GM19397 (cell line): ENCODE results near the gene DNASE1L1.

Experiments
- ATAC-seq: cut with Tn5 transposase; IDR thresholded peaks from one replicate; pipeline ENCODE4 v1.9.1; 2021; ENCODE audit warnings: mild to moderate bottlenecking, moderate library complexity; ENCODE audit not compliant: unreplicated experiment

The DNASE1L1 gene

DNA sequence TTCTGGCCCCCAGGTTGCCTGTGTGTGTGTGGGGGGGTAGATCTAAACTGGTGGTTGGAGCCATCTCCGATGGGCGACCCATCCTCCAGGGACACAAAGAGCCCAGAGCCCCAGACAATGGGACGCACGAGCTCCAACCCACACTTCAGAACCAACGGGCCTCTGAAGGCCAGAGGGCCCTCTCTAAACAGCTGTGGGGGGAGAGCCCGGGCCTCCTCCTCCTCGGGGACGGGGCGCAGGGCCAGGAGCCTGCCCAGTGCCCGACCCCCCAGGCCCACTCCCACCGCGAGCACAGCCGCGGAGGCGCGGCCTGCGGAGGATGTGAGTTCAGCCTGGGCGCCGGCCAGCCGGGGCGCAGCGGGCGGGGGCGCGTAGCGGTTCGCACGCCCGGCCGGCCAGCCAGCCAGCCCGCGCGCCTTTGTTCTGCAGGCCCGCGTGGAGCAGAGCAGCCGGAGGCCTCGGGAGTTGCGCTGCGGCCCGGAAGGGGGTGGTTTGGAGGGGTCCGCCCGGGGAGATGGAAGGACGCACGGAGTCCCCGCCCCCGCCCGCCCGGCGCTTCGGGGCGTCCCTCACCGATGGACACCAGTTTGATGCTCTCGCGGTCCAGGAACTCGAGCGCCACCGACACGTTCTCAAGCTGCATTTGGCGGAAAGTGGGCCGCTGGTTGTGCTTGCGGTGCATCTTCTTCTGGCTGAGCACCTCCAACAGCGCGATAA lies 38.6 kb downstream of the DNASE1L1 start:
- ATAC-seq: no peak

DNA sequence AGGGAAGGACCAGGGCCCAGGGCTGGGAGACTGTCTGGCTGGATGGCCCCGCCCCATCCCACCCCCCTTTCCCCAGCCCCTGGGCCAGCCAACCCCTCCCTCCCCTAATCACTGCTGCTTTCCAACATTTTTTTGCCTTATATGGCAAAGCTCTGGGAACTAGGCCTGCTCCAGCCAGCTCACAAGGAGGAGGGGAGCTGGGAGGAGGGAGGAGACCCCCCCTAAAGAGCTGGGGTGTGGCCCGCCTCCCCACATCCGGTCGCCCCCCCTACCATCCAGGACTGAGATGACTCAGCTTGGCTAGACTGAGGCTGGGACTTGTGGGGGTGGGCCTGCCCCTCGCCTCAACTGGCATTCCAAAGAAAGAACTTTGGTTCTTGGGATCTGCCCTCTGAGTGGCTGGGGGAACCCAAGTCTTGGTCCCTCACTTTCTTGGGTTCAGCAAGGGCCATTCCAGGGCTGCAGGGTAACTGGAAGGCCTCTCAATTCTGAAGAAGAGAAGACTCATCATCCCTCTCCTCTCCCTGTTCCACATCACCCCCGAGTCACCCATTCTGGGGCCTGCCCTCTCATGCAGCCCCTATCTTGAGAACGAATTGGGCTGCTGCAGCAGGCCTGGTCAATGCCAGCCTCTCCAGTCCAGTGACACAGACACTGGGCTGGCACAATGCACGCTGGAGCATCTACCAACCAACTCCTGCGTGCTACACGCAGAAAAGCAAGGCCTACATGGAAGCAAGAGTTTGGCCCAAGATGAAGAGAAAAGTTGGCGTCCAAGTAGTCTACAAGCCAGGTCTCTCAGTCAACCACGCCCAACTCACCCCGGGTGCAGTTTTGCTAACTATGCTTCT lies 39.4 kb downstream of the DNASE1L1 start:
- ATAC-seq: no peak

DNA sequence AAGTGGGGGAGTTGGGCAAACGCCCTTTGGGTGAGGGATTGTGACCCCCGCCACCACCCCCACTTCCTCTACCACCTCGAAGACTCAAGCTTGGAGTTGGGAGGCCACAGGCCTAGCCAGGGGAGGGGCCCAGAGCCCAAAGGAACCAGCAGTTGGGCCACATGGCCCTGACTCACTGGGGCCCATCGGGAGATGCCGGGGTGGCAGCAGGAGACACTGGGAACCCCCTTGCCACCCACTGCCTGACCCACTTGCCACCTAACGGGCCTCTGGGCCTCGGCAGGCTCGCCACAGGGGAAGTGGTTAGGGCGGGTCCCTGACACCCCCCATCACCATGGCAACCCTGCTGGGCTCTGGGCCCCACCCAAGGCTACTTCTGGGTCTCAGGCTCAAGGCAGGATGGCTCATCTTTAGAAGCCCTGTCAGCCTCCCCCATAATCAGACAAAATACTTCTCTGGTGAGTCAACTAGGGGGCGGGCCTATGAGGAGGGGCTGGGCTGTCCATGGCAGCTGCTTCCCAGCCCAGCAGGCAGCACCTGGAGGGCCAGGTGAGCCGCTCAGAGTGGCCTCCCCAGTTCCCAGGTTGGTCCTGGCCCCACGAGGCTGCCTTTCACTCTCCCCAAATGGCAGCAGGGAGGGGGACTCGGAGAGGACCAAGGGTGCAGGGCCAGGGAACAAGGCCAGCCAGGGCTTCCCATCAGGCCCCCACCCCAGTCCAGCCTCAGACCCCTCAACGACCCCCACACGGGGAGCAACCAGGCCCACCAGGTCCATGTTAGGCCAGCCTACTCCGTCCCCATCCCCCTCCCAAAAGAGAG lies 40.2 kb downstream of the DNASE1L1 start:
- ATAC-seq: no peak

DNA sequence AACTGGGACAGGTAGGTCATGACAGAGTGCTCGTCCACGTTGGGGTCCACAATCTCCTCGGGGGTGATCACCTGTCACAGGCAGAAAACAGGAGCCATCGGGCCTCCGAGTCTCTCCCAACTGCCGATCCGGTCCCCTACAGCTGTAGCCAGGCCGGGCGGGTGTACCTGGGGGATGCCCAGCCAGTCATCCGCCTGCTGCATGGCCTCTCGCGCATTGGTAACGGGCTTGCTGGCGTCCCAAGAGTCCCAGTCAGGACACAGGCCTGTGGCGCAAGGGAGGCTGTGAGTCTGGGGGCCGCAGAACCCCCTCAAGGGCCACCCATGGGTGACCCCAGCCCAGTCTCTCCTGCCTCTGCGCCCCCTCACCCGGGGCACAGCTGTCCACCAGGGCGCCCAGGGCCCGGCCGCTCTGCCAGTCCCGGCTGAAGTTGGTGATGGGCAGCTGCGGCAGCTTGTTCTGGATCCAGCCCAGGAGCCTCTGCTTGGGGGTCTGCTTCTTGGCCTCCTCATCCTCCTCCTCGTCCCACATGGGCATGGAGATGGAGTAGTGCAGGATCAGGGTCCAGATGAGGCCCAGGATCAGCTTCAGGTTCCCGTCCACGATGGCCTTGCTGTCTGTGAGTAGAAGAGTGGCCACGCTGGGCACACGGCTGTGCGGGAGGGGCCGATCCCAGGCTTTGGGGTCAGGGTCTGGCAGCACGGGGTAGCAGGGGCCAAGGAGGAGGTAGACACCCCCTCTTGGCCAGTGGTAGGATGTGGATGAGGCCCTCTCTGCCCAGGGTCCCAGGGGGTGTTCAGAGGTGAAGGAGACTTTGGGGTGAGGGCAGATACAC lies 41.4 kb downstream of the DNASE1L1 start:
- ATAC-seq: no peak

DNA sequence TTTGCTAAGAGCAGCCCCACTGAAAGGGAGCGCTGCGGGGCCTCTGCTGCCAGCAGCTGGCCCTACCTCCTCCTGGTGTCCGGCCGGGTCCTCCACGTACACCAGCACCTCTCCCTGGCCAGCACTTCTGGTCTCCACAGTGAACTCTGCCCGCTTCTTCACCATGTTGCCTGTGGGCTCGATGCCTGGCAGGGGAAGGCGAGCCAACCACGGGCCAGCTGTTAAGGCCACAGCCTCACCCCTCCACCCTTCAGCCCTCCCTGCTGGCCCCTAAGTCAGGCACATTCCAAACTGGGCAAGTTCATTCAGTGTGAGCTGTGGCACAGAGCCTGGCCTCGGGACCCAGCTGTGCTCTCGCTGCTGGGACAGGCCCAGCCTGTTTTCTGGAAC lies 42.4 kb downstream of the DNASE1L1 start:
- no peak for ATAC-seq

DNA sequence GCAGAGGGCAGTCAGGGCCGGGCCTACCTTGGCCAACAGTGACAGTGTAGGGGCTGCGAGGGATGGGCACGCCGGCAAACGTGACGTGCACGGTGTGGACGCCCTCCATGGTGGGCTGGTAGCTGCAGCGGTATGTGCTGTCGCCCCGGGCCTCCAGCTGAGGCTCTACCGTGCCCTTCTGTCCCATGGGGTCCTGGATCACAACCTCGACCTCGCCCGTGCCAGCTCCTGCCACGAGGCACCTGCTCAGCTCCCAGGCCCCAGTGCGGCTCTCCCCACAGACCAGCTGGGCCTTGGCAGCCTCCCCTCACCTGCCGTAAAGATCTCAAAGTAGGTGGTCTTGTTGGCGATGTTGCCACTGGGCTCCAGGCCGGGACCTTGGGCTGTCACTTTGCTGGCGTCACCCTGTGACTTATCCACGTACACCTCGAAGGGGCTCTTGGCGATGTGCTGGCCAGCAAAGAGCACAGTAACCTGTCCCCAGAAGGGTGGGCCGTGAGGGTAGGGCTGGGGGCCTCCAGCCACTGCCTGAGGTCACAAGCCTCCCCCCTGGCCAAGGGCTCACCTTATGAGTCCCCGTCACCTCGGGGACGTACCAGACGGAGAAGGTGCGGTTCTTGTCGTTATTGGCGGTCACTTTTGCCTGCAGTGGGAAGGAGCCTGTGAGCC lies 42.9 kb downstream of the DNASE1L1 start:
- no peak for ATAC-seq

DNA sequence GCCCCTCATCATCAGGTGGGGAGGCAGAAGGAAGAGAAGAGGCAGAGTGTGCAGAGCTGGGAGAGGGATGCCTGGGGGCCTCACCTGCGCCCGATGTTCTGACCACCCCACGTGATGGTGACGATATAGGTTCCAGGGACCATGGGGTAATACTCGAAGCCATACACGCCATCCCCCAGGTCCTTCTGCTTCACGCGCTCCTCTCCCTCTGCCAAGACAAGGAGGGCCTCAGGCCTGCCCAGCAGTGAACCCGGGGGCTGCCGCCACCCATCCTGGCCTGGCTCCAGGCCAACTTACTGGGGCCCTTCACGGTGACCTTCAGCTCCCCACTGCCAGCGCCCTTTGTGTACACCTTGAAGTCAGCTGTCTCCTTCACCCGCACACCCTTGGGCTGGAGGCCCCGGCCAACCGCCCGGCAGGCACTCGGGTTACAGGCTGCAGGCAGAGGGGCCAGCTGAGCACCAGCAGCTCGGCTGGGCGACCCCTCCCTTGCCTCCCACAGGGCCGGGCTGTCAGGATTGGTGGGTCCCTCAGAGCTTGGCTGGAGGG lies 43.9 kb downstream of the DNASE1L1 start:
- no peak for ATAC-seq

DNA sequence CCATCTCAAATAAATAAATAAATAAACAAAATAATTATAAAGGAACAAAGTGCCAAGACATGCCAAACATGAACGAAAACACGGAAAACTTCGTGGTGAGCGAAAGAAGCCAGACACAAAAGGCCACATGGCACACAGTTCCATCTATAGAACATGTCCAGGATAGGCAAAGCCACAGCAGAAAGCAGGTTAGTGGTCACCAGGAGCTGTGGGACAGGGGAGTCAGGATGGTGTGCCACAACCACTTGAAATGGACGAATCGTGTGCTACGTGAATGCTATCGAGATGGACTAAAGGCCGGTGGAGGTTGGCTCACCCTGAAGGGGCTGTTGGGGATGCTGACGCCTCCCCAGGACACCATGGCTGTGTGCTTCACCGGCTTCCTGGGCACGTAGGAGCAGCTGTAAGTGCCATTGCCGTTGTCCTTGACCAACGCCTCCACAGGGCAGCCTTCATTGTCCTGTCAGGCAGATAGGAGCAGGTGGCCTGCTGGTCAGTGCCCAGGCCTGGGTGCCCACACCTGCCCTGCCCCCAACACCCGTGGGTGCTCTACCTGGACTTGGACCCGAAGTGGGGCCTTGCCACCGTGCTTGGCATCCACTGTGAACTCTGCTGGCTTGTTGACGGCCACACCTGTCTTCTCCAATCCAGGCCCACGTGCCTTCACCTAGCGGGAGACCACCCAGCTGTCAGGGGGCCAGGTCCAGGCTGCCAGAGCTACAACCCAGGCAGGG lies 45.2 kb downstream of the DNASE1L1 start:
- no peak for ATAC-seq

DNA sequence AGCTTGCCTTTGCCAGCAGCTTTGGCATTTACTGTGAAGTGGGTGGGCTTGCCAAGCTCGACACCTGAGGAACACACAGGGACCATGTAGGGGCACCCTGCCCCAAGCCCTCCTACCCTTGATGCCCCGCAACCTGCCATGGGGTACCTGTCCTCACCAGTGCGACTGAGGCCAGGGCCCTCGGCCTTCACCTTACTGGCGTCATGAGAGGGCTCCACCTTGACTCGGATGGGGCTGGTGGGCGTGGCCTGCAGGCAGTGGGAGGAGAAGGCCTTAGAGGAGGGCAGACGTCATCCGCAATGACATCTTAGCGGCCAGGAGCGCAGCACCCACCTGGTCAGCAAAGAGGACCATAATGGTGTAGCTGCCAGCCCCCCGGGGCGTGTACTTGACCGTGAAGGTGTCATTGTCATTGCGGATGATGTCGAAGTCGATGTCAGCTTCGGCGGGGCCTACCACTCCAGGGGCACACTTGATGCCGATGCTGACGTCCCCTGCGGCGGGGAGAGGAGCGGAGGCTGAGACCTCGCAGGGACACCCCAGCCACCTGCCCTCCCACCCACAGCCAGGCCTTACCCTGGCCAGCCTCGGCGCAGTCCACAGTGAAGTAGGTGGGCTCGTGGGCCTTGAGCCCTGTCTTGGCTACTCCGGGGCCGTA lies 46.8 kb downstream of the DNASE1L1 start:
- no peak for ATAC-seq

DNA sequence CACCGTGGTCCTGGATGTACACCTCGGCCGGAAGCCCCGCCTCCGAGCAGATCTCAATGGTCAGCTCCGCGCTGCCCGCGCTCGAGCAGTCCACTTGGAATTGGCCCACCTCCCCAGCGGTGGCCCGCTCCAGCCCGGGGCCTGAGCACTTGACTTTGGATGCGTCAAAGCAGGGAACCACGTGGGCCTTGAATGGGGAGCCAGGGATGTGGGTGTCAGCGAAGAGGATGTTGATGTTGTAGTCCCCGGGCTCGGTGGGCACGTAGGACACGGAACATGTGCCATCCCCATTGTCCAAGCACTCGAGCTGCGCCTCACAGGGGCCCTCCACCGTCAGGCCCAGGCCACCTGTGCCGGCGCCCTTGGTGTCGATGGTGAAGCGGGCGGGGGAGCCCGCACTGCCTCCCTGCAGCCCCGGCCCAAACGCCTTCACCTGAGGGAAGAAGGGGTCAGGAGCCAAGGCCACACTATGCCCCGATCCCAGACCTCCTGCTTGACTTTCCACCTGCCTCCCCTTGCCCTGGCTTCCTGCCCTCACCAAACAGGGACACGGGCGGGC lies 48.8 kb downstream of the DNASE1L1 start:
- no peak for ATAC-seq

DNA sequence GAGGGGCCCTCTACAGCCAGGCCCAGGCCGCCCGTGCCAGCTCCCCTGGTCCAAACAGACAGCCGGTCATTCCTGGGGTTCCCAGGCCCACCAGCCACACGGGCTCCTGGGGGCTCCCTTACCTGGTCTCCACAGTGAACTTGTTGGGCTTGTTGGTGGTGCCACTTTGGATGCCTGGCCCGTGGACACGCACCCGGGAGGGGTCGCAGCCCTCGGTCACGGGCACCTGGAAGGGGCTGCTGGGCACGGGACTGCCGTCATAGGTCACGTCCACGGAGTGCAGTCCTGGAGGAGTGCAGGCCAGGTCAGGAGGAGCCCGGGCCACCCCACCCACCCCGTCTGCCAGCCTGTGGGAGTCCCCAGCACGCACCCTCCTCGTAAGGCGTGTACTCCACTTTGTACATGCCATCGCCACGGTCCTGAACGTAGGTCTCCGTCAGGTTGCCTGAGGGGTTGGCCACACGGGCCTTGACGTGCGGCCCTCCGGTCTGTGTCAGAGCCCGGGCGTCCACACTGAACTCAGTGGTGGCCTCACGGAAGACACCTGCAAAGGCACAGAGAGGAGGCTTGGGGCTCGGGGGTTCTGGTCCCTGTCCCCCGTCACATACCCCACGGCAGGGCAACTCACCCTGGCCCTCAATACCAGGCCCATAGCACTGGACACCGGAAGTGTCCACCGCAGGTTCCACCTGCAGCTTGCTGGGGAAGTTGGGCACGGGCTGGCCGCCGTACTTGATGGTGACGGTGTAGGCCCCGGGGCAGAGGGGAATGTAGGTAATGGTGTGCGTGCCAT lies 49.5 kb downstream of the DNASE1L1 start:
- ATAC-seq: no peak

DNA sequence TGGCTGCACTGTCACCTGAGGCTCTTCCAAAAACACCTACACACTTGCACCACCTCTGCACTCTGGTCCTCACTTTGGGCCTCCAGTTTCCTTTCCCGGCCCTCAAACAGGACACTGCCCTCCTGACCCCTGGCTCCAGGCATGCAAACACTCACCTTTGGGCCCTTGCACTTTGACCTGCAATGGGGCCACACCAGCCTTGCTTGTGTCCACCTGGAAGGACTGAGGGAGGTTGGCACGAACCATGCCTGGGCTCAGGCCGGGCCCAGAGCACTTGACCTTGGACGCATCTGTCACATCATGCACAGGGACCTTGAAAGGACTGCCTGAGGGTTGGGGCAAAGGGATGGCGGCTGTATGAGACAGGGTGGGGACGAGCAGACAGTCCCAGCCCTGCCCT lies 50.2 kb downstream of the DNASE1L1 start:
- ATAC-seq: no peak

DNA sequence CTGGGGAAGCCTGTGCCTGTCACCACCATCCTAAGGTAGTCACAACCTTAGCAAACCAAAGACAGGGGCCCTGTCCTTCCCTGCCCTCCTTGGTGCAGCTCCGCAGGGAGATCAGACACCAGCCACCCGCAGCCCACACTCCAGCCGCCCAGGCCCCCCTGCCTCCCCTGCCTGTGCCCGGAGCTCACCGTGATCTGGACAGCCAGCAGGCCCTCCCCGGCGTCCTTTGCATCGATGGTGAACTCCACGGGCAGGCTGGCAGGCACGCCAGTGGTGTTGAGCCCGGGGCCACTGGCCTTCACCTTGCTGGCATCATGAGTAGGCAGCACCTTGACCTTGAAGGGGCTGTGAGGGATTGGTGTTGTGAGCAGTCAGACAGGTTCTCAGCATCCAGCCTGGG lies 51.0 kb downstream of the DNASE1L1 start:
- no peak for ATAC-seq

DNA sequence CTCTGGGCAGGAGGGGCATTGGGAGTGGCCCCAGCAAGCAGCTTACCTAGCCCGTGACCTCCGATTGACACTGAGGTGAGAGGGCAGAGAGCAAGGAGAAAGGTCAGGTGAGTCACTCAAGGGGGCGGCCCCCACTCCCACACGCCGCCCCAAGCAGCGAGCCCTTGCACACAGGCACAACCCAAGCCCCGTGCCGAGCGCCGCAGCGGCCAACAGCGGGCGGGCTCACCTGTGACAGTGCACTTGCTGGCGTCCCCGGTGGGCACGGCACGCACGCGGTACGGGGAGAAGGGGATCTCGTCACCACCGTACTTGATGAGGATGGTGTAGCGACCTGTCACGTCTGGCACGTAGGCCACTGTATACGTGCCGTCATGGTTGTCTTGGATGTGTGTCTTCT lies 51.8 kb downstream of the DNASE1L1 start:
- ATAC-seq: no peak

DNA sequence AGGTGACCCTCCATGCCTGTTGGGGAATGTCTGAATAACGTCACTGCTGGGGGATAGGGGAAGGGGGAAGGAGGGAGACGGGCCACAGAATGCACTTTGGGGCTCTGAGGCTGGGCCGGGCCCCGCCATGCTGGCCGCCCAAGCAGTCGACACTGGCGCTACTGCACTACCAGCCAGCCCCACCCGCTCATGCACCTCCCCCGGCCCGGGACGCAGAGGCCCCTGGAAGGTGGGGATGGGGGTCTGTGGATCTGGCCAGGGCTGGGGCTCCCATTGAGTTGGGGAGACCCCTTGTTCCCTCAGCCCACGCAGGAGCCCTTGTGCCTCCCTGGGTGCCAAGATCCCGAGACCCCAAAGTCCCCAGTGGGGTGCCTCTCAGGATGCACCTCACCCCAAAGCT lies 52.5 kb downstream of the DNASE1L1 start:
- no peak for ATAC-seq

DNA sequence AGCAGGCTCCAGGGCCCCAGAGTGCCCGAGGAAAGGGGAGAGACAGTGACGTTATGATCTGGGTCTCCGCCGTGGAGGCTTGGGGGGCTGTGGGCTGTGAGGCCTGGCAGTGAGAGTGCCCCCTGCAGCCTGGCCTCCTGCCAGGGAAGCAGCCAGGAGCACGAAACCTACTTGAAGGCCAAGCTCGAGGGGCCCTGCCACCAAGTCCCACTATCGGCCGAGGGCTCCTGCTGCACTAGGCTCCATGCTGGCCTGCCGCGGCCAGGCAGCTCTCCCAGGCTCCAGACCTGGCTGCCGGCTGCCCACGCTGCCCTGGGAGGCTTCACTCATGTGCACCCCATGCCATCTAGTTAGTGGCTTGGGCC lies 53.3 kb downstream of the DNASE1L1 start:
- ATAC-seq: no peak

DNA sequence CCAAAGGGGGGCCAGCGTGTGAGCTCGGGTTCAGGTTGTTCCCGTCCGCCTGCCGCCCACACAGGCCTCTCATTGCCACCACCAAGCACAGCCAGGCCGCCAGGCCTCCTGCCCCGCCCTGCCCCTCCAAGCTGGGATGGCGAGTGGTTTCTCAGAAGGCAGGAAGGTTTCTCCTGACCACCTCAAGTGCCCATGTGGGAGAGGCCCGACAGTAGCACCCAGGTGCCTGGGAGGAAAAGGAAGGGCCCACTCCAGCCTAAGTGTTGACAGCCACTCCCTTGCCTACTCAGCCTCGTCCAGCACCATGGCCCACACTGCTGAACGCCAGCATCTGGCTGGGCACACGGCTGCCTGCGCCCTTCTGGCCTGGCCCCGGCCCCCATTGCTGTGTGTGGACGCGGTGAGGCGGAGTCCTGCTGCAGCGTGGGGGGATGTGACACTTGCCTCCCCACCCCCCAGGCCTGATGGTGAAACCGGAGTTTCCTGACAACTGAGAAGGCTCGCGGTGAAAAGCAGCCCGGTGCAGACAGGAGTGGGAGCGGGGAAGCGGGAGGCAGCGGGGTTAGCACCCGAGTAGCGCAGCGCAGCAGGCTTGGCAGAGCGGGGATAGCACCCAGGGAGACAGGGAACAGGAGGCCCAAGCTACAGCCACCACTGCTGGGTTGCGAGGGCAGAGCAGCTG lies 53.8 kb downstream of the DNASE1L1 start:
- ATAC-seq: no peak
